HG03159 (cell line): ENCODE measurements around the gene NPIPB2.
A peak's percentile ranks its signal among the peaks of the same experiment; 100 is the strongest.
"Not testable (repeated sequence)": the region's sequence is repeated elsewhere in the genome, so short reads cannot be mapped to it uniquely, and the experiment has no call there.

ENCODE experiments used
- ATAC-seq: cut with Tn5 transposase; IDR thresholded peaks from one replicate; pipeline ENCODE4 v1.9.1; 2021; ENCODE audit warnings: mild to moderate bottlenecking, moderate library complexity; ENCODE audit not compliant: unreplicated experiment

NPIPB2 gene

GRCh38 chr16:11962457-11962856, 20.6 kb upstream of the NPIPB2 start:
- ATAC-seq: not testable (repeated sequence)

- no peak for ATAC-seq
These were observed 15.9 kb upstream of the NPIPB2 start for GRCh38 chr16:11957591-11958395.

- no peak for ATAC-seq
These were observed 14.7 kb upstream of the NPIPB2 start for GRCh38 chr16:11956558-11956957.

- no peak for ATAC-seq
These were observed 13.9 kb upstream of the NPIPB2 start for GRCh38 chr16:11955713-11956123.

GRCh38 chr16:11953576-11953975, 11.7 kb upstream of the NPIPB2 start:
- not testable (repeated sequence) for ATAC-seq

GRCh38 chr16:11950388-11950787, 8.5 kb upstream of the NPIPB2 start:
- no peak for ATAC-seq

- ATAC-seq: no peak
These were observed 7.7 kb upstream of the NPIPB2 start for GRCh38 chr16:11949527-11949926.

GRCh38 chr16:11948819-11949218, 7.0 kb upstream of the NPIPB2 start:
- ATAC-seq: no peak

- no peak for ATAC-seq
These were observed 4.6 kb upstream of the NPIPB2 start for GRCh38 chr16:11946433-11946832.

GRCh38 chr16:11927350-11927749, 14.5 kb downstream of the NPIPB2 start:
- ATAC-seq: not testable (repeated sequence)

- ATAC-seq: not testable (repeated sequence)
These were observed 17.8 kb downstream of the NPIPB2 start for GRCh38 chr16:11924046-11924445.

GRCh38 chr16:11916524-11917285, 25.1 kb downstream of the NPIPB2 start:
- ATAC-seq: no peak

- peak; percentile 83 for ATAC-seq
These were observed 26.0 kb downstream of the NPIPB2 start, which contains the start of gene GSPT1 for GRCh38 chr16:11915644-11916523. Gene GSPT1, minus strand, starts transcription at chr16:11915956. Its CDS starts 236 bp downstream, at chr16:11915720.

GRCh38 chr16:11915114-11915643, 26.7 kb downstream of the NPIPB2 start:
- peak; percentile 29 for ATAC-seq

- ATAC-seq: peak; percentile 7
These were observed 27.4 kb downstream of the NPIPB2 start for GRCh38 chr16:11914210-11915113.

- ATAC-seq: no peak
These were observed 28.3 kb downstream of the NPIPB2 start for GRCh38 chr16:11913425-11914079.

- no peak for ATAC-seq
These were observed 31.9 kb downstream of the NPIPB2 start for GRCh38 chr16:11909653-11910545.
